Endodermal cell (in vitro differentiated cells): ENCODE measurements around the gene ABR. TPM values are rescaled to one million over a fixed set of nuclear protein-coding genes. Genes with fewer than 3 reads are reported as not detected.

Experiments used
- DNase-seq: peaks from one replicate; pipeline ENCODE4 v3.0.0-alpha.2; 2017
- H3K27ac ChIP-seq: 2 replicates; pipeline ENCODE4 v1.5.1; 2013; ENCODE audit warnings: mild to moderate bottlenecking, low read depth, low read length, moderate library complexity
- H3K27me3 ChIP-seq: 2 replicates; pipeline ENCODE4 v1.6.1; 2013; ENCODE audit warnings: mild to moderate bottlenecking, low read length, moderate library complexity; ENCODE audit not compliant: insufficient read depth, control insufficient read depth, poor library complexity, severe bottlenecking
- H3K36me3 ChIP-seq: 2 replicates; pipeline ENCODE4 v1.7.0; 2013; ENCODE audit warnings: mild to moderate bottlenecking, low read length, moderate library complexity; ENCODE audit not compliant: control insufficient read depth, insufficient read depth
- H3K4me1 ChIP-seq: one replicate; pipeline ENCODE4 v1.7.0; 2013; ENCODE audit warnings: low read length; ENCODE audit not compliant: control insufficient read depth, insufficient read depth
- H3K4me3 ChIP-seq: 2 replicates; pipeline ENCODE4 v1.5.1; 2013; ENCODE audit warnings: mild to moderate bottlenecking, low read length, moderate library complexity
- H3K9ac ChIP-seq: 2 replicates; pipeline ENCODE4 v1.6.1; 2013; ENCODE audit warnings: mild to moderate bottlenecking, low read length, moderate library complexity; ENCODE audit not compliant: poor library complexity, severe bottlenecking; ENCODE audit errors: extremely low read depth
- H3K9me3 ChIP-seq: 2 replicates; pipeline ENCODE4 v1.6.1; 2013; ENCODE audit warnings: mild to moderate bottlenecking, low read length, moderate library complexity; ENCODE audit not compliant: control insufficient read depth
- H3K27ac Mint-ChIP-seq: 2 replicates; pipeline ENCODE4 v1.8.0; 2020; ENCODE audit warnings: mixed read lengths
- H3K27me3 Mint-ChIP-seq: 2 replicates; pipeline ENCODE4 v1.8.0; 2021; ENCODE audit warnings: mild to moderate bottlenecking, mixed read lengths; ENCODE audit not compliant: insufficient read depth
- H3K36me3 Mint-ChIP-seq: 2 replicates; pipeline ENCODE4 v1.8.0; 2020; ENCODE audit warnings: low read depth, mixed read lengths
- H3K4me1 Mint-ChIP-seq: 2 replicates; pipeline ENCODE4 v1.8.0; 2020; ENCODE audit warnings: mixed read lengths
- H3K4me3 Mint-ChIP-seq: 2 replicates; pipeline ENCODE4 v1.8.0; 2020; ENCODE audit warnings: mild to moderate bottlenecking, moderate library complexity, mixed read lengths
- H3K9me3 Mint-ChIP-seq: 2 replicates; pipeline ENCODE4 v1.8.0; 2020; ENCODE audit warnings: mild to moderate bottlenecking, mixed read lengths
- CTCF ChIP-seq: fragments of 200-600 bp; sonication (generic); conservative IDR thresholded peaks from 2 replicates; pipeline ENCODE4 v1.5.0; 2021; ENCODE audit warnings: antibody characterized with exemption, mild to moderate bottlenecking
- WGBS, 2 experiments: methylation state at CpG; one replicate each; pipeline versions ENCODE4 v1.1.5 to v1.1.7; 2013; ENCODE audit warnings: missing lambda C conversion rate in 2 of 2, mixed read lengths in 1 of 2; ENCODE audit not compliant: insufficient coverage in 1 of 2, insufficient read length in 1 of 2; 5-methylcytosine and 5-hydroxymethylcytosine counted together
- total RNA-seq, 2 donors: library from RNA; stranded (reverse); fragmentation: NEBNext Ultra II Directional in 1 of 2; extraction: Animal tissue kit (Norgen Biotek cat#: 25700) in 1 of 2; gene quantifications; 2 replicates in 1 of 2; 3 replicates in 1 of 2; pipeline ENCODE4 v1.2.1, GENCODE V29; 2021

Gene ABR
- total RNA-seq, 2 donors from 2014 or later = 51.1 to 58.7 TPM

GRCh38 chr17:1149869-1150268 is 29.9 kb downstream of the ABR start:
- Histone ChIP-seq H3K9ac (no peak overlapping the region), H3K36me3 (no peaks in the 10 kb centered on the region), H3K4me1 (no peaks in the 10 kb centered on the region), H3K27me3 (no peaks in the 10 kb centered on the region), H3K9me3 (no peaks in the 10 kb centered on the region), H3K4me3 (no peak overlapping the region), H3K27ac (no peak overlapping the region)
- 94 to 97% methylated on average over 13 of the region's 13 CpGs for WGBS, 2 experiments
- Mint-ChIP-seq H3K27me3 (peaks cover 2% of the 10 kb centered on the region), H3K36me3 (peaks cover 9% of the 10 kb centered on the region), H3K4me1 (peaks cover 7% of the 10 kb centered on the region), H3K9me3 (no peaks in the 10 kb centered on the region), H3K27ac (no peak overlapping the region), H3K4me3 (no peak overlapping the region)
- no peak for DNase-seq
- TF ChIP-seq CTCF = no peak

- Histone ChIP-seq H3K4me3 (no peak overlapping the region), H3K9me3 (no peaks in the 10 kb centered on the region), H3K4me1 (peaks cover 6% of the 10 kb centered on the region), H3K36me3 (no peaks in the 10 kb centered on the region), H3K9ac (no peak overlapping the region), H3K27me3 (no peaks in the 10 kb centered on the region), H3K27ac (no peak overlapping the region)
- Mint-ChIP-seq H3K9me3 (no peaks in the 10 kb centered on the region), H3K27me3 (peaks cover 2% of the 10 kb centered on the region), H3K4me1 (peaks cover 16% of the 10 kb centered on the region), H3K36me3 (peaks cover 9% of the 10 kb centered on the region), H3K27ac (peak overlapping the region; percentile 78), H3K4me3 (no peak overlapping the region)
- WGBS, 2 experiments = 55% methylated on average over 5 to 8 of the region's 8 CpGs
- peak; percentile 78 for TF ChIP-seq CTCF
- peak; percentile 97 for DNase-seq
These were observed 32.1 kb downstream of the ABR start for GRCh38 chr17:1147664-1148063.

- peaks cover 2% of the 10 kb centered on the region for H3K27me3 Mint-ChIP-seq
- no peak overlapping the region for H3K27ac Mint-ChIP-seq
These were observed 33.1 kb downstream of the ABR start for GRCh38 chr17:1146561-1147265.

More at GRCh38 chr17:1146561-1147265, 33.1 kb downstream of the ABR start:
- H3K9ac ChIP-seq = no peak overlapping the region
- H3K4me1 ChIP-seq = peaks cover 6% of the 10 kb centered on the region
- 94 to 100% methylated on average over 1 to 9 of the region's 9 CpGs for WGBS, 2 experiments
- no peak for TF ChIP-seq CTCF
- H3K9me3 ChIP-seq = no peaks in the 10 kb centered on the region
- no peak overlapping the region for H3K4me3 Mint-ChIP-seq
- H3K27me3 ChIP-seq = no peaks in the 10 kb centered on the region
- DNase-seq = no peak
- no peak overlapping the region for H3K4me3 ChIP-seq
- H3K4me1 Mint-ChIP-seq = peaks cover 16% of the 10 kb centered on the region
- no peaks in the 10 kb centered on the region for H3K36me3 ChIP-seq
- peaks cover 9% of the 10 kb centered on the region for H3K36me3 Mint-ChIP-seq
- H3K27ac ChIP-seq = no peak overlapping the region
- no peaks in the 10 kb centered on the region for H3K9me3 Mint-ChIP-seq
